AG10803 (cell line): Measurements from ENCODE around the gene AR.
A peak's percentile ranks its signal among the peaks of the same experiment; 100 is the strongest.

Experiments
- DNase-seq: peaks from one replicate; pipeline ENCODE4 v3.0.0; 2010; ENCODE audit warnings: low read depth
- H3K4me3 ChIP-seq: 2 replicates; pipeline ENCODE4 v1.5.1; 2011; ENCODE audit warnings: mild to moderate bottlenecking, low read length, control low read depth
- CTCF ChIP-seq: conservative IDR thresholded peaks from 2 replicates; pipeline ENCODE4 v1.5.1; 2011; ENCODE audit warnings: mild to moderate bottlenecking, low read length, control low read depth, inconsistent platforms

Gene AR

GRCh38 chrX:67734111-67734753 lies 190.4 kb downstream of the AR start:
- TF ChIP-seq CTCF = no peak
- no peak for DNase-seq
- no peak overlapping the region for H3K4me3 ChIP-seq

- peak; percentile 2 for DNase-seq
- TF ChIP-seq CTCF = no peak
These were observed 205.7 kb downstream of the AR start for GRCh38 chrX:67749536-67749935.

GRCh38 chrX:67750694-67751093 lies 206.9 kb downstream of the AR start:
- TF ChIP-seq CTCF = no peak
- H3K4me3 ChIP-seq = no peak overlapping the region
- DNase-seq = no peak

More at GRCh38 chrX:67749536-67749935, 205.7 kb downstream of the AR start:
- H3K4me3 ChIP-seq = no peak overlapping the region

GRCh38 chrX:67759018-67759417 lies 215.2 kb downstream of the AR start:
- H3K4me3 ChIP-seq = no peak overlapping the region
- no peak for TF ChIP-seq CTCF
- no peak for DNase-seq

GRCh38 chrX:67777148-67777547 lies 233.3 kb downstream of the AR start:
- no peak for DNase-seq
- no peak overlapping the region for H3K4me3 ChIP-seq
- TF ChIP-seq CTCF = no peak

- H3K4me3 ChIP-seq = no peak overlapping the region
- TF ChIP-seq CTCF = no peak
- no peak for DNase-seq
These were observed 235.3 kb downstream of the AR start for GRCh38 chrX:67779099-67779498.
